ENCODE measurements around the gene HOMER2.

Gene HOMER2

GRCh38 chr15:82810061-82810889 is 142.2 kb downstream of the HOMER2 start:
- no peaks in the 10 kb centered on the region for H3K9me3 ChIP-seq (ENCODE audit: control insufficient read depth, insufficient read depth, low read depth, low read length)
- peak overlapping the region; percentile 100 for H3K4me3 ChIP-seq (ENCODE audit: low read depth, low read length)
- peaks cover 19 to 26% of the 10 kb centered on the region in 2 experiments for H3K36me3 ChIP-seq (ENCODE audit: control insufficient read depth in 2 of 2, insufficient read depth in 1 of 2, low read length in 2 of 2)
- POLR2A ChIA-PET: interaction anchor here (0.9 to 1.6 kb wide), 3 partner anchors 25 to 60 kb away, joined by 3 to 10 read pairs (median 4); no protein-coding TSS in a partner anchor
- peak overlapping the region; percentile 96 for H3K27ac ChIP-seq (ENCODE audit: extremely low read depth, low read depth, low read length)
- CTCF ChIA-PET: interaction anchor here (0.6 to 1.5 kb wide), 6 partner anchors 22 to 279 kb away, joined by 3 to 4 read pairs (median 3); no protein-coding TSS in a partner anchor
- TF ChIP-seq ZBTB26 (tag by site-specific recombination; optimal IDR thresholded peaks at IDR 0.05) (peak; percentile 72), ZNF335 (tag by site-specific recombination; conservative IDR thresholded peaks at IDR 0.05) (peak; percentile 66), ZEB2 (tag by site-specific recombination; IDR thresholded peaks at IDR 0.05) (no peak)
- peaks cover 9% of the 10 kb centered on the region for H3K4me1 ChIP-seq (ENCODE audit: control insufficient read depth, insufficient read depth, low read length)

- Histone ChIP-seq H3K4me1 (ENCODE audit: control insufficient read depth, insufficient read depth, low read length) (peaks cover 10% of the 10 kb centered on the region), H3K27ac (ENCODE audit: extremely low read depth, low read depth, low read length) (peak within 1 kb of the TSS; percentile 96), H3K36me3 (ENCODE audit: control insufficient read depth in 2 of 2, insufficient read depth in 1 of 2, low read length in 2 of 2) (peaks cover 16 to 23% of the 10 kb centered on the region in 2 experiments), H3K9me3 (ENCODE audit: control insufficient read depth, insufficient read depth, low read depth, low read length) (no peaks in the 10 kb centered on the region), H3K4me3 (ENCODE audit: low read depth, low read length) (peak within 1 kb of the TSS; percentile 100)
- ChIA-PET POLR2A (interaction anchor here (1.6 kb wide), 1 partner anchor 59 kb away, joined by 10 read pairs; no protein-coding TSS in a partner anchor), CTCF (interaction anchor here (1.3 kb wide), 1 partner anchor 191 kb away, joined by 4 read pairs; no protein-coding TSS in a partner anchor)
- TF ChIP-seq ZSCAN23 (tag by site-specific recombination; IDR thresholded peaks at IDR 0.05) (no peak), ZFHX2 (tag by site-specific recombination; conservative IDR thresholded peaks at IDR 0.05) (no peak), ZNF19 (tag by site-specific recombination; IDR thresholded peaks at IDR 0.05; ENCODE audit: low read depth) (no peak), ZNF423 (tag by site-specific recombination; IDR thresholded peaks at IDR 0.05) (no peak), ZBTB48 (tag by site-specific recombination; IDR thresholded peaks at IDR 0.05) (peak; percentile 91), SP7 (tag by site-specific recombination; IDR thresholded peaks at IDR 0.05) (peak; percentile 67; the same call in 1 of the 2 replicates), ZNF626 (tag by site-specific recombination; IDR thresholded peaks at IDR 0.05) (no peak), ZNF311 (tag by site-specific recombination; IDR thresholded peaks at IDR 0.05; ENCODE audit: borderline replicate concordance) (no peak), ZNF23 (tag by site-specific recombination; IDR thresholded peaks at IDR 0.05; ENCODE audit: borderline replicate concordance) (no peak), ZBTB1 (tag by site-specific recombination; IDR thresholded peaks at IDR 0.05) (no peak), BCL6B (tag by site-specific recombination; IDR thresholded peaks at IDR 0.05) (no peak), ZNF391 (tag by site-specific recombination; IDR thresholded peaks at IDR 0.05; ENCODE audit: borderline replicate concordance, low read depth) (0 out of 2 replicates have a peak, but pooled peaks have one; percentile 34), ZNF2 (tag by site-specific recombination; IDR thresholded peaks at IDR 0.05) (peak; percentile 72), ZEB2 (tag by site-specific recombination; IDR thresholded peaks at IDR 0.05) (peak; percentile 77), GLI2 (tag by site-specific recombination; IDR thresholded peaks at IDR 0.05; ENCODE audit: borderline replicate concordance, low read depth) (no peak), ZNF843 (tag by site-specific recombination; IDR thresholded peaks at IDR 0.05) (0 out of 2 replicates have a peak, but pooled peaks have one; percentile 27), PRDM10 (tag by site-specific recombination; IDR thresholded peaks at IDR 0.05) (peak; percentile 57; the same call in 1 of the 2 replicates), ZNF600 (tag by site-specific recombination; IDR thresholded peaks at IDR 0.05) (peak; percentile 88), ZNF629 (tag by site-specific recombination; IDR thresholded peaks at IDR 0.05) (no peak; the same call in 1 of the 2 replicates), ZNF510 (tag by site-specific recombination; IDR thresholded peaks at IDR 0.05; ENCODE audit: insufficient replicate concordance) (no peak)
- TF ChIP-seq, protein P1, sequence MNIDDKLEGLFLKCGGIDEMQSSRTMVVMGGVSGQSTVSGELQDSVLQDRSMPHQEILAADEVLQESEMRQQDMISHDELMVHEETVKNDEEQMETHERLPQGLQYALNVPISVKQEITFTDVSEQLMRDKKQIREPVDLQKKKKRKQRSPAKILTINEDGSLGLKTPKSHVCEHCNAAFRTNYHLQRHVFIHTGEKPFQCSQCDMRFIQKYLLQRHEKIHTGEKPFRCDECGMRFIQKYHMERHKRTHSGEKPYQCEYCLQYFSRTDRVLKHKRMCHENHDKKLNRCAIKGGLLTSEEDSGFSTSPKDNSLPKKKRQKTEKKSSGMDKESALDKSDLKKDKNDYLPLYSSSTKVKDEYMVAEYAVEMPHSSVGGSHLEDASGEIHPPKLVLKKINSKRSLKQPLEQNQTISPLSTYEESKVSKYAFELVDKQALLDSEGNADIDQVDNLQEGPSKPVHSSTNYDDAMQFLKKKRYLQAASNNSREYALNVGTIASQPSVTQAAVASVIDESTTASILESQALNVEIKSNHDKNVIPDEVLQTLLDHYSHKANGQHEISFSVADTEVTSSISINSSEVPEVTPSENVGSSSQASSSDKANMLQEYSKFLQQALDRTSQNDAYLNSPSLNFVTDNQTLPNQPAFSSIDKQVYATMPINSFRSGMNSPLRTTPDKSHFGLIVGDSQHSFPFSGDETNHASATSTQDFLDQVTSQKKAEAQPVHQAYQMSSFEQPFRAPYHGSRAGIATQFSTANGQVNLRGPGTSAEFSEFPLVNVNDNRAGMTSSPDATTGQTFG (tag by site-specific recombination; IDR thresholded peaks at IDR 0.05; ENCODE audit: borderline replicate concordance): no peak
These were observed 143.0 kb downstream of the HOMER2 start, which contains the start of gene WHAMM for GRCh38 chr15:82809308-82810060. Gene WHAMM, plus strand, starts transcription at chr15:82809628. Its CDS starts 99 bp downstream, at chr15:82809727.

Data from HEK293 (cell line).